Stimulated activated CD8-positive, alpha-beta memory T cell treated with anti-CD3 and anti-CD28 coated beads, Interleukin-12 subunit alpha, Interleukin-12 subunit beta, amount 100 ng/mL, for 24 hours (primary cell): ENCODE data around the gene SLC4A9.
"Not testable (repeated sequence)": the region's sequence is repeated elsewhere in the genome, so short reads cannot be mapped to it uniquely, and the experiment has no call there.

ENCODE experiments used
- DNase-seq: peaks from one replicate; pipeline ENCODE4 v3.0.0-alpha.2; 2020; ENCODE audit errors: extremely low read depth

Gene SLC4A9

DNA sequence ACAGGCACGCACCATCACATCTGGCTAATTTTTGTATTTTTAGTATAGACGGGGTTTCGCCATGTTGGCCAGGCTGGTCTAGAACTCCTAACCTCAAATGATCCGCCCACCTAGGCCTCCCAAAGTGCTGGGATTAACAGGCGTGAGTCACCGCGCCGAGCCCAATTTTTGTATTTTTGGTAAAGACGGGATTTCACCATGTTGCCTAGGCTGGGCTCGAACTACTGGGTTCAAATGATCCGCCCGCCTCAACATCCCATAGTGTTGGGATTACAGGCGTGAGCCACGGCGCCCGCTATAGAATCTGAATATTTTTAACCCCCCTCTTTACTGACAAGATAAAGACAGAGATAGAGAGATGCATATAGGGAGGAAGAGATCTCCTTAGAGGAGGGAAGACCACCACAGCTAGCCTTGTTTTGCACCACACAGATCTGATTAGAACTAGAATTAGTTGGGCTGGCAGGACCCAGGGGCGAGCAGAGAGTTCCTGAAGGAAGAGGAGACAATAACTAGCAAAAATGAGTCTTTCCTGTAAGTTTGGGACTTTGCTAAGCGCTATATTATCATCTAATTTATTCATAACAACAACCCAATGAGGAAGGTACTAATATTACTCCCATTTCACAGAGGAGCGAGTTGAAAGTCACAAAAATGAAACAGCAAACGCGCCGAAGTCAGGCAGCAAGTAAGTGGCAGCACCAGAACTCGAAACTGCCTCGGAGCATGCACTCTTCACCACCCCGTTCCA is 40.2 kb downstream of the SLC4A9 start:
- DNase-seq, result no peak

GRCh38 chr5:140400730-140401361 is 40.9 kb downstream of the SLC4A9 start:
- peak; percentile 63 for DNase-seq

- peak; percentile 89 for DNase-seq
Measured at GRCh38 chr5:140401362-140402257, 41.6 kb downstream of the SLC4A9 start, which contains the start of gene ANKHD1. Gene ANKHD1, plus strand, starts transcription at chr5:140401833. Its CDS starts 135 bp downstream, at chr5:140401968.

DNA sequence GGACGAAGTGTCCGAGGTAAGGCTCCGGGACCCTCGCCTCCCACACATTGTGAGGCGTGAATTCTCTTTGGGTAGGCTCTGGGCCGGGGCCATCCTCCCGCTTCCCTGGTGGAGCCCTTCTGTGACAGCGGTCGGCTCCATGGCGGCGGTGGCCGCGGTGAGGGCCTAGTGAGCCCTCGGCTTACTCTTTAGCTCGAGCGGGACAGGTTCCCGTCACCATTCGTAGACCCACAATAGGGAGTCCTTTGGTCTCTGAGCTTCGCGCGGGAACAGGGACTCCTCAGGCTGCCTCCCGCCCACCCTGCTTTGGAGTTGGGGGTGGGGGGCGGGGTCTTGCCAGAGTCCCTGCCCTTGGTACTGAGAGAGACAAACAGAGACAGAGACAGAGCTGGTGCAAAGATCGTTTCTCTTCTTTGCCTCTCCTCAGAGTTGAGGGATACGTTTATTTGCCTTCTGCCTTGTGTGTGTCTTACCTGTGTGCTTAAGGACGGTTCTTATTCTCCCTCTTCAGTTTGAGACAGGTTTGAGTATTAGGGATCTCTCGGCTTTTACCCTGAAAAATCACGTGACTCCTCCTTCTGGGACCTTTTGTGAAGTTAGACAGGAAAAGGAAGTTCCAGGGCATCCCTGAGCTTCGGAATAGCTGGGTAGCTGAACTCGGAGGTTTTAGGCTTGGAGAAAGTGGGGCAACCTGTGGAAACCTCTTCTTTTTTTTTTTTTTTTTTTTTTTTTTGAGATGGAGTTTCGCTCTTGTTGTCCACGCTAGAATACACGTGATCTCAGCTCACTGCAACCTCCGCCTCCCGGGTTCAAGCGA is 42.5 kb downstream of the SLC4A9 start:
- DNase-seq, result peak; percentile 11

DNA sequence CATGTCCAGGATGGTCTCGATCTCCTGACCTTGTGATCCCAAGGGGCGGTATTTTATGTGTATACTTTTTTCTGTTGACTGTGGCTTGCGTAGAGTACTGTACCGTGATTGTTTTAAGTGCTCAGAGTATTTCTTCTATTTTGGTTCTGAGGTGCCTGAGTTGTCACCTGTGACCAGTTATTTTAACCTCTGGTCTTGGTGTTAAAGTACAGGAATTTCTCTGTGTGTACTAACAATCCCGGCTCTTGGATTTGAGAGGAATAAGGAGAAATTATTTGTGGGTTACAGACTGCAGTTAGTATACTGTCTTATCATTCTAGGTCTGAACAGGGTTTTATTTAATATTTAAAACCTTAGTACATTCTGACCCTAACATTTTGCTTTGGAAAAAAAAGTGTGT is 43.6 kb downstream of the SLC4A9 start:
- DNase-seq, result no peak

DNA sequence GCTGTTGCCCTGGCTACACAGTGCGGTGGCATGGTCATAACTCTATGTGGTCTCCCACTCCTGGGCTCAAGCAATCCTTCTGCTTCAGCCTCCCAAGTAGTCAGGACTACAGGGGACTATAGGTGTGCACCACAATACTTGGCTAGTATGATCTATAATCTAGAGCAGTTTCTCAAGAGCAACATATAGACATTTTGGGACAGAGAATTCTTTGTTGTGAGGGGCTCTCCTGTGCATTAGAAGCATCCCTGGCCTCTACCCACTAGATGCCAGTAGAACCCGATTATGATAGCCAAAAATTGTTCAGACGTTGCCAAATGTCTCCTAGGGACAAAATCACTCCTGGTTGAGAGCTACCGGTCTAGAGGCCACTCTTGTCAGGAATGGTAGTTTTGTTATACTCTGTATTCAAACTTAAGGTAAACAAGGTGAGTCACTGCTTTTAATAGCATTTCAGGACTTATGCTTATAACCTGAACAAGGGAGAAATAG is 48.8 kb downstream of the SLC4A9 start:
- no peak for DNase-seq

- no peak for DNase-seq
Measured at GRCh38 chr5:140413230-140413629, 53.2 kb downstream of the SLC4A9 start.

DNA sequence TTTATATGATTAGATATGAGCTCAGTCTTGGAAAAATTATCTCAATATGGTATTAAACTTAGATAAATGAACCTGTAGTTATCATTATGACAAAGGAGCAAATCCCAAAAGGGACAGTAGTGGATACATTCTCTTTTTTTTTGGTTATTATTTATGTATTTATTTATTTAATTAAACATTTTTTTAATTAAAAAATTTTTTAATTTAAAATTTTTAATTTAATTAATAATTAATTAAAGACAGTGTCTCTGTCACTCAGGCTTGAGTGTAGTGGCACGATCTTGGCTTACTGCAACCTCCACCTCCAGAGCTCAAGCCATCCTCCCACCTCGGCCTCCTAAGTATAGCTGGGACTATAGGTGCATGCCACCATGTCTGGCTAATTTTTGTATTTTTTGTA is 57.2 kb downstream of the SLC4A9 start:
- no peak for DNase-seq

DNA sequence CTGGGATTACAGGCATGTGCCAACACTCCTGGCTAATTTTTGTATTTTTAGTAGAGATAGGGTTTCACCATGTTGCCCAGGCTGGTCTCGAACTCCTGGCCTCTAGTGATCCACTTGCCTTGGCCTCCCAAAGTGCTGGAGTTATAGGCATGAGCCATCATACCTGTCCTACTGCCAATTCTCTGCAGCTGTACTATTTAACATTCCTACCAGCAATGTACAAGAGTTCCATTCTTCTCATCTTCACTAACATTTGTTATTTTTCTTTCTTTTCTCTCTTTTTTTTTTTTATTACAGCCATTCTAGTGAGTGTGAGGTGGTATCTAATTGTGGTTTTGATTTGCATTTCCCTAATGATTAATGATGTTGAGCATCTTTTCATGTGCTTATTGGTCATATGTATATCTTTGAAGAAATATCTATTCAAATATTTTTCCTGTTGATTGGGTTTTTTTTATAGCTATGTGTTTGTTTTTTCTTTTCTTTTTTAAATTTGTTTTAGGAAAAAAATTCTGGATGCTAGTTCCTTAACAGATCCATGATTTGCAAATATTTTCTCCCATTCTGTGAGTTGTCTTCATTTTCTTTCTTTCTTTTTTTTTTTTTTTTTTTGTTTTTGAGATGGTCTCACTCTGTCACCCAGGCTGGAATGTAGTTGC is 59.0 kb downstream of the SLC4A9 start:
- no peak for DNase-seq

GRCh38 chr5:140420226-140420570 is 60.2 kb downstream of the SLC4A9 start:
- DNase-seq, result no peak

DNA sequence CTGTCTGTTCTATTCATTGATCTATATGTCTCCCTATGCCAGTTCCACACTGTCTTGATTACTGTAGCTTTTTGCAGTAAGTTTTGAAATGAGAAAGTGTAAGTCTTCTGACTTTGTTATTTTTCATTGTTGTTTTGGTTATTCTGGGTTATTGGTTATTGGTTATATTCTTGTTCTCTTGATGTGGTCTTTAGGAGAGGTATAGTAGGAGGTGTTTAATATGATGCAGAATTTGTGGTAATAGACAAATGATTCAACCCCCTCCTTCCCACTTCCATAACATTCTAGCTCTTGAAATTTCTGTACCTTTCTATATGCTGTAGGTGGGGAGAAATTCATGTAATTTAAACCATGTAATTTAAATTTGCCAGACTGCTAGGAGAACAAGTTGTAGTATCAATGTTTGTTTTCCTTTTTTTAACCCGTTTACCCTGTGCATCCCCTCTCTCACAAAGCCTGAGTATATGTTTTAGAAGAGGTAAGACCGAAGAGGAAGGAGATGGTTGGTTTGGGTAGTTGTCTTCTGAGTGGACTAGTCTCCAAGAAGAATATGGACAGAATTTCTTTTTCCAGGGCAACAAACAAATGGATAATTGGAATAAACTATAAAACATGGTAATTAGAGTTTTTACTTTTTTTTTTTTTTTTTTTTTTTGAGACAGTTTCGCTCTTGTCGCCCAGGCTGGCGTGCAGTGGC is 60.8 kb downstream of the SLC4A9 start:
- DNase-seq, result no peak

DNA sequence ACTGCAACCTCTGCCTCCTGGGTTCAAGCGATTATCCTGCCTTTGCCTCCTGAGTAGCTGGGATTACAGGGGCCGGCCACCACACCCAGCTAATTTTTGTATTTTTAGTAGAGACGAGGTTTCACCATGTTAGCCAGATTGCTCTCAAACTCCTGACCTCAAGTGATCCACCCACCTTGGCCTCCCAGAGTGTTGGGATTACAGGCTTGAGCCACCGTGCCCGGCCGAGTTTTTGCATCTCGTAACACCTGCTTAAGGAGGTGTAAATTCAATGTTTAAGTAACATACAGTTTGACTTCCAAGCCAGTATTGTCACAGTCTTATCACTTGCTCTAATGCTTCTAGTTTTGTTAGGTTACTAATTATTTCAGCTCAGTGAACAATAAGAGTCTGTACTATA is 61.4 kb downstream of the SLC4A9 start:
- DNase-seq, result not testable (repeated sequence)

GRCh38 chr5:140423609-140424008 is 63.6 kb downstream of the SLC4A9 start:
- DNase-seq, result no peak

- DNase-seq, result no peak
Measured at GRCh38 chr5:140424135-140424534, 64.1 kb downstream of the SLC4A9 start.
